NCI-H1092 treated with DMSO at 0.1 percent for 48 hours (cell line): ENCODE measurements around the gene LEAP2.
A peak's percentile ranks its signal among the peaks of the same experiment; 100 is the strongest.

Experiments
- DNase-seq: peaks from one replicate; lab custom pipeline; 2025; lab: John Stamatoyannopoulos, UW

The LEAP2 gene

GRCh38 chr5:132877938-132878337, 4.5 kb downstream of the LEAP2 start:
- DNase-seq: no peak

DNA sequence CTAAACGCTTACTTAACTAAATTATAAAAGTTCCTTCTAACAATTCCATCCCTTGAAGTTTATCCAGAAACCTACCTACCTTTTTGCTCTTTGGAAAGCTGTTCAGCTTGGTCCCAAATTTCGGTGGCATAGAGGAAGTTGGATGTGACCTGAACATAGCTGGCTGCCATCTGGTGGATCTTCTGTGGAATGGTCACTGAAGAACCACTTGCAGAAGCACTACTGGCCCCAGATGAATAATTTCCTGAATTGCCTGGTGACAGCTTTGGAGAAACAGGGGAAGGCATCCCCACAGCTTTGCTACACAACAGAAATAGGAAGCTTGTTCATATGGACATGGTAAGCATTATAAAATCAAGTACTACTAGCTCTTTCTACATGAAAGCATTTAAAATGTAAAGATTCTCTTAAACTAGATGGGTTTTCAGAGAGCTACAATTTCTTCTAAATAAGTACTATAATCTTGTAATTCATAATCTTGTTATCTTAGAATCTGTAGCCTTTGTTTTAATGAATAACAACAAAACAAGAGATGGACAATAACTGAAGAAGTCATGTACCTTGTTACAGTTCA, 9.9 kb downstream of the LEAP2 start:
- DNase-seq: peak; percentile 35

DNA sequence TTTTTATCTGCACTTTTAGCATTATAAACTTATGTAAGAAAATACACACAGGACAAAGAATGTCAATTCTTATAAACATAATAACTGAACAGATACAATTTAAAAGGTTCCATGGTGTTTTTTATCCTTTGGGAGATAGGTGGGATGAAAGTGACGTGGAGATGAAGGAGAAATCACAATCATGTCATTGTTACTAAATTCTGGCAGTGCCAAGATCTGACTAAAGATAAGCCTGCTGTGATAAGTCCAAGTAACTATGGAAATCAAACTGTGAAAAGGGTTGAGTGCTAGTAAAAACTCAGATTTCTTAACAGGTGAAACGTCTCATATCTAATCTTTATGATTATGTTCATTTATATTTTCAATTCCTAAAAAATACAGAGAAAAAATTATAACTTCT, 11.1 kb downstream of the LEAP2 start:
- no peak for DNase-seq

DNA sequence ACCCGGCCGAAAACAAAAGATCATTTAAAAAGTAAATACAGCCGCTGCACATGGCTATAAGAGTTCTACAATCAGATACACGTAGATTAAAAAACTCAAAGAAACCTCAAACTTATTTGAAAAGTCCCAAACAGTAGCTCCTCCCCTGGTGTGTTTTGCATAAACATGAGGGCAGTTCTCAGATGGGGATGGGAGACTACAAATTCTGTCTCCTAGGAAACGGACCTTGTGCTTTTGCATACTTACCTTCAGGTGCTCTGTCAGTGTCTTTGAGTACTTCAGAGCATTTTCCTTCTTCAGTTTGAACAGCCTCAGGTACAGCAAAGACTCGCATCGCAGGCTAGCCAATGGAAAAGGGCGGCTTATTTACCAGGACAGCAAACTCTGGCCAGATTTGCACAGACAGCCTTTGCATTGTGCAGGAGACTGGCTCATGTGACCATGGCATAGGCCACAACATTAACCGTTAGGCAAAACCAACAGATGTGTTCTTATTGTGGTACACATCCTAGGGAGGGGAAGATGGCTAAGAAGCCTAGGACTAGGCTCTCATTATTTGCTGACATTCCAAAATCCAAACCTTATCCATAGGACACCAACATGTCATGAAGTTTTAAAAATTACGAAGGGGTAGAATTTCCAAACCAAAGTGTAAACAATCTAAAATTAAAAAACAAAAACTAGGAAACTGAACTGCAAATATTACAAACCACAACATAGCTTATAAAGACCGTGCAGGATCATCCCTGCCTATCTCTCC, 12.8 kb downstream of the LEAP2 start:
- no peak for DNase-seq

GRCh38 chr5:132887283-132887682, 13.8 kb downstream of the LEAP2 start:
- DNase-seq: no peak

DNA sequence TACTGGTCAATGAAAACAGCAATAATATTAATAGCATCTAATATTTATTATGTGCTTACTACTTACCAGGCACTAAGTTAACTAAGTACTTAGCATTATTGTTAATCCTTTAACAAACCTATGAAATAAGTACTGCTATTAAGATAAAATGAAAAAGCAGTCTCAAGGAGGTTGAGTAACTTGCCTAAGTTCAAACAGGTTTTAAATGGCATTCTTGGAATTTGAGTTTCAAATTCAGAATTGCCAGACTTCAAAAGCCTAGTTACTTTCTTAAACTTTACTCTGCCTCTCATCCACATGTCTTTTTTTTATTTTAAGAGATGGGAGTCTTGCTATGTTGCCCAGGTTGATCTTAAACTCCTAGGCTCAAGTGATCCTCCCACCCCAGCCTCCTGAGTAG, 16.0 kb downstream of the LEAP2 start:
- no peak for DNase-seq

- no peak for DNase-seq
Measured at GRCh38 chr5:132890817-132891216, 17.3 kb downstream of the LEAP2 start.

DNA sequence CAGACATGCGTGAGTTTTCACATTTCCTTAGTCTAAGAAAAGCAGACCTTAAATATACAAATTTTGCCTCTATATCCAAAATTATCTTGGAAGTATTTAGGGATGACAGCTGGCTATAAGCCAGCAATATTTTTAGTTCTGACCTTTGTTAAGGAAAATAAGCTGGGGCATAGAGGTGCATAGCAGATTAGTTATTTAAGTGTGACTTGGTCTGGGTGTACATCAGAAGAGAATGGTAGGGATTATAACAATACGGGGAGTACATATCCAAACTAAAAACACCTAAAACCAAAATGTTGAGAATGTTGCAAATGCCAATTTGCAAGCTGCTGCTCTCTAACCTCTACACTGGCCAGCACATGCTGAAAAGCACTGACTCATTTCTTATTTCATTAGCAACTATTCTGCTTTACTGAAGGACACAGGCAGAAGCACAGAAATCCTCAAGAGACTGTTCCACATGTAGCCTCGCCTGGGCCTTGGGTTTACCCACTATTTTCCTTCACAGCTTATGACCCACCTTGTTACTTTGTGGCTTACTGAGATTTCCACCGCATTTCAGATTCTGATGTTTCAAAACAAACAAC, 22.3 kb downstream of the LEAP2 start:
- DNase-seq: no peak

GRCh38 chr5:132896685-132897084, 23.2 kb downstream of the LEAP2 start:
- DNase-seq: no peak

DNA sequence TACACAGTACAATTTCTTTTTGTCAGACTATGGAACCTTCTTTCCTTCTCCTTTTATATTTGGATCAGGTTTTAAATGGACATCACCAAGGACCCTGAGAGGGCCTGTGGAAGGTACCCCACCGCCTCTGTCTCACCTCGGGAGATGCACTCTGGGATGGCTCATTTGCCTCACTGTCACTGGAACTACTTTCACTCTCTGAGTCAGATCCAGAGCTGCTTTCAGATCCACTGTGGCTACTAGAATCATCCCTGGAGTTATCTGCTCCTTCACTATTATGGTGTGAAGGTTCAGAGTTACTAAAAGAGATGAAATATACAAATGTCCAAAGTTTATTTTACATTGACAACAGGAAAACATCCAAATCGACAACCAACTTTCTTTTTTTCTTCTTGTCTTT, 24.6 kb downstream of the LEAP2 start:
- no peak for DNase-seq

GRCh38 chr5:132901036-132901435, 27.6 kb downstream of the LEAP2 start:
- no peak for DNase-seq

- DNase-seq: no peak
Measured at GRCh38 chr5:132901730-132902129, 28.3 kb downstream of the LEAP2 start.

DNA sequence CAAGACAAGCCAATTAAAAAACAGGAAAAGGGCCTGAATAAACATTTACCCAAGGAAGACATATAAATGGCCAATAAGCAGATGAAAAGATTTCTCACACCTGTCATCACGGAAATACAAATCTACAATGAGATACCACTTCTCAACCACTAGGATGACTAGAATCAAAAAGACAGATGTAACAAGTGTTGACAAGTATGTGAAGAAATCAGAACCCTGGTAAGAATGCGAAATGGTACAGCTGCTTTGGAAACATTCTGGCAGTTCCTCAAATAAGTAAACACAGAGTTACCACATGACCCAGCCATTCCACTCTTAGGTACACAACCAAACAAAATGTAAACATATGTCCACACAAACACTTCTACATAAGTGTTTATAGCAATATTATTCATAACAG, 32.5 kb downstream of the LEAP2 start:
- DNase-seq: peak; percentile 9

DNA sequence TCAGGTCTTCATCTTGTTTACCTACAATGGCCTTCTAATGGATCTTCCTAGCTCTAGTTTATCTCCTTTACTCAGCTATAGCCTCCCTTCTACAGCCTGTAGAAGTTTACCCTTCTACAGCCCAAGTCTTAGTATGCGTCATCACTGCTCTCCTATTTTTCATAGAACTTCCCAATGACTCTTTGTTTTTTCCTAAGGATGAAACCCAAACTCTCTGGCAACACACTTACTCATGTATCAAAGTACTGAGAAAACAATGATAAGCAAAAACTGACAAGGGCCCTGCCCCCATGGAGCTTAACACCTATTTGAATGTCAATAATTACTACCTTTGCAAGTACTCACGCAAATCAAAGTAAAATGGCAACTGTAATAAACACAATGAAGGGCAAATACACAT, 33.7 kb downstream of the LEAP2 start:
- DNase-seq: no peak

- no peak for DNase-seq
Measured at GRCh38 chr5:132909702-132910101, 36.2 kb downstream of the LEAP2 start.

- DNase-seq: no peak
Measured at GRCh38 chr5:132915681-132916080, 42.2 kb downstream of the LEAP2 start.

DNA sequence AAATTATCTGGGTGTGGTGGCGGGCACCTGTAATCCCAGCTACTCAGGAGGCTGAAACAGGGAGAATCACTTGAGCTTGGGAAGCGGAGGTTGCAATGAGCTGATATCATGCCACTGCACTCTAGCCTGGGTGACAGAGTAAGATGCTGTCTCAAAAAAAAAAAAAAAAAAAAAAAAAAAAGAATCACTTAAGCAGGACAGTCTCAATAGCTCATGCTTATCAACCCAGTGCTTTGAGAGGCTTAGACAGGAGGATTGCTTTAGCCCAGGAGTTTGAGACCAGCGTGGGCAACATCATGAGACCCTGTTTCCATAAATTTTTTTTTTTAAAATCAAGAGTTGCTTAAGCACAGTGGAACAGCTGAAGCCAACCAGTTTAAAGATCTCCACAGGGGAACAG, 42.6 kb downstream of the LEAP2 start:
- no peak for DNase-seq
